Fibroblast of pulmonary artery (primary cell): ENCODE data around the gene ZNF527.
"Not testable (repeated sequence)": the region's sequence is repeated elsewhere in the genome, so short reads cannot be mapped to it uniquely, and the experiment has no call there.

Experiments used
- DNase-seq: peaks from one replicate; pipeline ENCODE4 v3.0.0-alpha.2; 2010; ENCODE audit warnings: low read depth
- H3K4me3 ChIP-seq: replicated peaks from 2 replicates; pipeline ENCODE4 v1.5.1; 2011; ENCODE audit warnings: low read depth, mild to moderate bottlenecking, control low read depth, low read length, moderate library complexity
- TF ChIP-seq, protein P1 (sequence below): IDR thresholded peaks from 2 replicates; pipeline ENCODE4 v1.5.1; 2011; ENCODE audit warnings: mild to moderate bottlenecking, control low read depth, low read length, inconsistent platforms; ENCODE audit errors: missing control alignments

ZNF527 gene

DNA sequence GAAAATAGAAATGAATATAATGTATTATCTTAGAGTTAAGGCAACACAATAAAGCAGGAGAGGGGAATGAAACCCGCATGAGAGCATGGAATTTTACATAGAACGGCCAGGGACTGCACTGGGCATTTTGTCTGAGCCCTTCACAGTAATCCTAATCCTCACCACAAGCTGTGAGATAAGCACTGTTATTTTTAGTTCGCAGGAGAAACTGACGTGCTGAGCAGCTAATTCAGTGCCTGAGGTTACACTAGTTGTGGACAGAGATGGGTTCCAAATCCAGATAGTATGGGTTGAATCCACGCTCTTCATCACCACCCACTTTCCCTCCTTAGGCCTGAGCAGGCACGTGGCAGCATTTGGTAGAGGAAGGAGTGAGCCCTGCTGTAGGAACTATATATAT lies 24.8 kb upstream of the ZNF527 start:
- no peak for DNase-seq
- TF ChIP-seq, protein P1, sequence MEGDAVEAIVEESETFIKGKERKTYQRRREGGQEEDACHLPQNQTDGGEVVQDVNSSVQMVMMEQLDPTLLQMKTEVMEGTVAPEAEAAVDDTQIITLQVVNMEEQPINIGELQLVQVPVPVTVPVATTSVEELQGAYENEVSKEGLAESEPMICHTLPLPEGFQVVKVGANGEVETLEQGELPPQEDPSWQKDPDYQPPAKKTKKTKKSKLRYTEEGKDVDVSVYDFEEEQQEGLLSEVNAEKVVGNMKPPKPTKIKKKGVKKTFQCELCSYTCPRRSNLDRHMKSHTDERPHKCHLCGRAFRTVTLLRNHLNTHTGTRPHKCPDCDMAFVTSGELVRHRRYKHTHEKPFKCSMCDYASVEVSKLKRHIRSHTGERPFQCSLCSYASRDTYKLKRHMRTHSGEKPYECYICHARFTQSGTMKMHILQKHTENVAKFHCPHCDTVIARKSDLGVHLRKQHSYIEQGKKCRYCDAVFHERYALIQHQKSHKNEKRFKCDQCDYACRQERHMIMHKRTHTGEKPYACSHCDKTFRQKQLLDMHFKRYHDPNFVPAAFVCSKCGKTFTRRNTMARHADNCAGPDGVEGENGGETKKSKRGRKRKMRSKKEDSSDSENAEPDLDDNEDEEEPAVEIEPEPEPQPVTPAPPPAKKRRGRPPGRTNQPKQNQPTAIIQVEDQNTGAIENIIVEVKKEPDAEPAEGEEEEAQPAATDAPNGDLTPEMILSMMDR = no peak
- H3K4me3 ChIP-seq = no peak overlapping the region

DNA sequence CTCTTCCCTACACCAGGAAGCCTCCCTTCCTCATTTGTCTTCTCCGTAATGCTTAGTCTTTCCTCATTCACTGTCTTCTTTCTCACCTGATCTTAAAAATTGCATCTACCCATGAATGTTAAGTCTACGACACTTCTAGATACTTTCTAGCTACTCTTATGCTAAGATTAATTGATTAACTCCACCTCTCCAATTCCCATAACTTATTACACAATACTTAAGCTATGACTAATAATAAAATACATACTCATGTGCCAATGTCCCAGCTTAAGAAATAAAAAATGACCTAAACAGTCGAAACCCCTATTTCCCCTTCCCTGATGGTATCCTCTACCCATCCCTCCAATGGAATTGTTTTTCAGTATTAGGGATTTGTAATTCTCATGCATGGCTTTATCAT lies 22.8 kb upstream of the ZNF527 start:
- no peak for DNase-seq
- TF ChIP-seq, protein P1 = no peak
- no peak overlapping the region for H3K4me3 ChIP-seq

DNA sequence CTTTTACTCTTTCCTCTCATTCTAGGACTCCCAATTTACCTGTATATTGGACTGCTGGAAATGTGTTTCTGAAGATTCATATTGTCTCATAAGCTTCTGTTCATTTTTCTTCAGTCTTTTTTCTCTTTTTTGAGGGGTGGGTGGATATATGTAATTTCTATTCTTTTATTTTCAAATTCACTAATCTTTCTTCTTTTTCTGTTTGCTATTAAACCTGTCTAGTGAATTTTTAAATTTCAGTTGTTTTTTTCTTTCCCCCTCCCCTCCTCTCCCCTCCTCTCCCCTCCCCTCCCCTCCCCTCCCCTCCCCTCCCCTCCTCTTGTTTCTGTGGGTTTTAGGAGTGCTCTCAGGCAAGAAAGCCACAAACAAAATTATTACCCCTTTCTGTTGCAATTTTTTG lies 16.9 kb upstream of the ZNF527 start:
- TF ChIP-seq, protein P1 = no peak
- DNase-seq = no peak
- H3K4me3 ChIP-seq = no peak overlapping the region

DNA sequence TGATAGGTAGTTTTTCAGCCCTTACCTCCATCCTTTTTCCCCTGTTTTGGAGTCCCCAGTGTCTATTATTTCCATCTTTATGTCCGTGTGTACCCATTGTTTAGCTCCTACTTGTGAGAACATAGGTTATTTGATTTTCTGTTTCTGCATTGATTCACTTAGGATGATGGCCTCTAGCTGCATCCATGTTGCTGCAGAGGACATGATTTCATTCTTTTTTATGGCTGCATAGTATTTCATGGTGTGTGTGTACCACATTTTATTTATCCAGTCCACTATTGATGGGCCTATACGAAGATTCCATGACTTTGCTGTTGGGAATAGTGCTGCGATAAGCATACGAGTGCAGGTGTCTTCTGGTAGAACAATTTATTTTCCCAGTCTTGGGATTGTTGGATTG lies 15.0 kb upstream of the ZNF527 start:
- TF ChIP-seq, protein P1 = no peak
- H3K4me3 ChIP-seq = no peak overlapping the region
- DNase-seq = no peak

DNA sequence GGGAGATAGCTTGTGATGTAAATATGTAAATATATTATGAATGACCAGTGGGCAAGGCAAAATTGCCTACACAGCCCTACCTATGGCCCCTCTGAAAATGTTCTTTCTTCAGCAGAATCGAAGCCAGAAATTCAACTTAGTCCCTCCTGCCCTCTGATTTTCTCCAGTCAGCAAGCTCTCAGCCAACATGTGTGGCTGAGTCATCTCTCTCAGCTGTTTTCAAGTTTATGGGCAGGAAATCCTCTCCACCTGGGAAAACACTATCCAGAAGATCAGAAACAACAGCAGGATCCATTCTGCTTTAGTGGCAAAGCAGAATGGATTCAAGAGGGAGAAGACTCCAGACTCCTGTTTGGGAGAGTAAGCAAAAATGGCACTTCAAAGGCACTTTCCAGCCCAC lies 8.9 kb upstream of the ZNF527 start:
- TF ChIP-seq, protein P1 = no peak
- no peak overlapping the region for H3K4me3 ChIP-seq
- peak; percentile 42 for DNase-seq

DNA sequence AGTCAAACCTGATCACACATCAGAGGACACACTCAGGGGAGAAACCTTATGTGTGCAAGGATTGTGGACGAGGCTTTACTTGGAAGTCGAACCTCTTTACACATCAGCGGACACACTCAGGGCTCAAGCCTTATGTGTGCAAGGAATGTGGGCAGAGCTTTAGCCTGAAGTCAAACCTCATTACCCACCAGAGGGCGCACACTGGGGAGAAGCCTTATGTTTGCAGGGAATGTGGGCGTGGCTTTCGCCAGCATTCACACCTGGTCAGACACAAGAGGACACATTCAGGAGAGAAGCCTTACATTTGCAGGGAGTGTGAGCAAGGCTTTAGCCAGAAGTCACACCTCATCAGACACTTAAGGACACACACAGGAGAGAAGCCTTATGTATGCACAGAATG lies 8.2 kb upstream of the ZNF527 start:
- TF ChIP-seq, protein P1 = peak; percentile 20
- no peak overlapping the region for H3K4me3 ChIP-seq
- peak; percentile 10 for DNase-seq

DNA sequence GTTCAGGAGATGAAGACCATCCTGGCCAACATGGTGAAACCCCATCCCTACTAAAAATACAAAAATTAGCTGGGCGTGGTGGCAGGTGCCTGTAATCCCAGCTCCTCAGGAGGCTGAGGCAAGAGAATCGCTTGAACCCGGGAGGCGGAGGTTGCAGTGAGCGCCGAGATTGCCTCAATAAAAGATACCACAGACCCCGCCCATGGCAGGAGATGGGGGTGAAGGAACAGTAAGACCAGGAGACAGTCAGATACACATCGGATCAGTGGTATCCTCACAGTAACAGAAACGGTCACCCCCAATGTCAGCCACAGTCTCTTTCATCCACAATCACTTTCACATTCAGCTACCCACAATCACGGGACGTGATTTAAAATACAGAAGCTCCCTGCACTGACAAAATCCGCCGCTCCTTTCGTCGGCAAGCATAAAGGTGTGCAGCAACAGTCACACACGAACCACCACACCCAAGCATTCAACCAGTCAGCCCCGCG lies 466 bp upstream of the ZNF527 start:
- peak overlapping the region; percentile 69 for H3K4me3 ChIP-seq
- DNase-seq = not testable (repeated sequence)
